CD14-positive monocyte (primary cell): ENCODE data around the gene RELN. TPM values are rescaled to one million over a fixed set of nuclear protein-coding genes. Genes with fewer than 3 reads are reported as not detected.

ENCODE experiments used
- DNase-seq, 3 donors: peaks; one replicate each; pipeline ENCODE4 v3.0.0-alpha.2; 2011 to 2022
- H2AFZ ChIP-seq: 2 replicates; pipeline ENCODE4 v1.6.0; 2012; ENCODE audit warnings: mild to moderate bottlenecking, low read depth, low read length, inconsistent platforms; ENCODE audit not compliant: insufficient read depth, poor library complexity, severe bottlenecking
- H3K27ac ChIP-seq, 2 donors: 1 replicate in 1 of 2; 2 replicates in 1 of 2; pipeline ENCODE4 v1.5.1; 2012 to 2013; ENCODE audit warnings: low read length in 2 of 2, control low read depth in 1 of 2, inconsistent platforms in 1 of 2, low read depth in 1 of 2, mild to moderate bottlenecking in 1 of 2
- H3K27me3 ChIP-seq, 2 donors: one replicate each; pipeline versions ENCODE4 v1.6.0 to v1.6.1; 2011 to 2013; ENCODE audit warnings: low read length in 2 of 2; ENCODE audit not compliant: control insufficient read depth in 2 of 2, insufficient read depth in 2 of 2
- H3K36me3 ChIP-seq, 2 donors: replicated peaks in 1 of 2; 1 replicate in 1 of 2; 2 replicates in 1 of 2; pipeline versions ENCODE4 v1.5.1 to v1.6.1; 2012 to 2013; ENCODE audit warnings: low read length in 2 of 2, control low read depth in 1 of 2, inconsistent platforms in 1 of 2, mild to moderate bottlenecking in 1 of 2; ENCODE audit not compliant: insufficient read depth in 2 of 2, control insufficient read depth in 1 of 2
- H3K4me1 ChIP-seq, 2 donors: 1 replicate in 1 of 2; 2 replicates in 1 of 2; pipeline versions ENCODE4 v1.5.1 to v1.6.1; 2012 to 2013; ENCODE audit warnings: low read length in 2 of 2, control low read depth in 1 of 2, inconsistent platforms in 1 of 2, mild to moderate bottlenecking in 1 of 2, moderate library complexity in 1 of 2; ENCODE audit not compliant: insufficient read depth in 2 of 2, control insufficient read depth in 1 of 2
- H3K4me2 ChIP-seq: replicated peaks from 2 replicates; pipeline ENCODE3; 2012; ENCODE audit warnings: low read length, moderate library complexity, mild to moderate bottlenecking; ENCODE audit not compliant: poor library complexity, severe bottlenecking; ENCODE audit errors: extremely low read depth
- H3K4me3 ChIP-seq, 3 experiments: fragments of 200-600 bp in 1 of 3; sonication (generic) in 1 of 3; replicated peaks in 1 of 3; 1 replicate in 2 of 3; 2 replicates in 1 of 3; pipeline ENCODE4 v1.5.1; 2011 to 2013; ENCODE audit warnings: low read length in 3 of 3, mild to moderate bottlenecking in 3 of 3, control low read depth in 2 of 3, low read depth in 2 of 3, inconsistent platforms in 1 of 3, moderate library complexity in 1 of 3
- H3K79me2 ChIP-seq: 2 replicates; pipeline ENCODE4 v1.6.0; 2012; ENCODE audit warnings: mild to moderate bottlenecking, control low read depth, inconsistent platforms, low read length, moderate library complexity; ENCODE audit not compliant: insufficient read depth
- H3K9ac ChIP-seq: 2 replicates; pipeline ENCODE4 v1.6.0; 2017; ENCODE audit warnings: low read length, mild to moderate bottlenecking; ENCODE audit not compliant: insufficient read depth, poor library complexity, severe bottlenecking
- H3K9me3 ChIP-seq, 2 donors: replicated peaks in 1 of 2; 1 replicate in 1 of 2; 2 replicates in 1 of 2; pipeline versions ENCODE4 v1.5.1 to v1.6.1; 2012 to 2013; ENCODE audit warnings: low read length in 2 of 2, control low read depth in 1 of 2; ENCODE audit not compliant: control insufficient read depth in 1 of 2, insufficient read depth in 1 of 2
- H4K20me1 ChIP-seq: 2 replicates; pipeline ENCODE4 v1.6.0; 2012; ENCODE audit warnings: mild to moderate bottlenecking, low read length, control low read depth, moderate library complexity; ENCODE audit not compliant: insufficient read depth
- H3K27ac Mint-ChIP-seq, 7 donors: one replicate each; pipeline ENCODE4 v1.8.0; 2020; ENCODE audit warnings: mild to moderate bottlenecking in 7 of 7, mixed read lengths in 7 of 7, moderate library complexity in 6 of 7, inconsistent platforms in 2 of 7
- H3K27me3 Mint-ChIP-seq, 3 donors: one replicate each; pipeline ENCODE4 v1.8.0; 2021 to 2022; ENCODE audit warnings: low read depth in 3 of 3, mild to moderate bottlenecking in 3 of 3, mixed read lengths in 3 of 3, moderate library complexity in 3 of 3, inconsistent platforms in 1 of 3
- H3K36me3 Mint-ChIP-seq, 2 donors: one replicate each; pipeline ENCODE4 v1.8.0; 2020; ENCODE audit warnings: mixed read lengths in 2 of 2, inconsistent platforms in 1 of 2, mild to moderate bottlenecking in 1 of 2
- H3K4me1 Mint-ChIP-seq: one replicate; pipeline ENCODE4 v1.8.0; 2020; ENCODE audit warnings: mild to moderate bottlenecking, mixed read lengths
- H3K4me3 Mint-ChIP-seq, 2 donors: one replicate each; pipeline ENCODE4 v1.8.0; 2020; ENCODE audit warnings: mild to moderate bottlenecking in 2 of 2, mixed read lengths in 2 of 2, moderate library complexity in 1 of 2
- H3K9me3 Mint-ChIP-seq, 7 donors: one replicate each; pipeline ENCODE4 v1.8.0; 2020 to 2022; ENCODE audit warnings: mixed read lengths in 7 of 7, mild to moderate bottlenecking in 6 of 7, moderate library complexity in 6 of 7, inconsistent platforms in 2 of 7
- WGBS: methylation state at CpG from one replicate; pipeline ENCODE4 v1.1.5; 2013; ENCODE audit warnings: missing lambda C conversion rate; ENCODE audit not compliant: insufficient coverage; 5-methylcytosine and 5-hydroxymethylcytosine counted together
- intact Hi-C, 2 donors: fragments of 100-400 bp; cut with micrococcal nuclease; formaldehyde crosslinking; loops; one replicate each; pipeline versions ENCODE4 v1.15.0 to v1.15.1; 2023
- polyA plus RNA-seq, 3 donors: library from polyadenylated mRNA; depleted of rRNA in 1 of 3; unstranded in 2 of 3; stranded (reverse) in 1 of 3; fragments of 300-500 nt in 2 of 3; fragments of >200 nt in 1 of 3; fragmentation: Illumina TruSeq in 2 of 3; gene quantifications; 1 replicate in 2 of 3; 2 replicates in 1 of 3; pipeline ENCODE4 v1.2.3, GENCODE V29; 2012 to 2021
- TF ChIP-seq, protein P1 (sequence below): fragments of 200-600 bp; IDR thresholded peaks from one replicate; pipeline ENCODE4 v1.8.0; 2022; ENCODE audit warnings: antibody characterized with exemption, mild to moderate bottlenecking

The RELN gene
- polyA plus RNA-seq, 3 donors, result not detected

DNA sequence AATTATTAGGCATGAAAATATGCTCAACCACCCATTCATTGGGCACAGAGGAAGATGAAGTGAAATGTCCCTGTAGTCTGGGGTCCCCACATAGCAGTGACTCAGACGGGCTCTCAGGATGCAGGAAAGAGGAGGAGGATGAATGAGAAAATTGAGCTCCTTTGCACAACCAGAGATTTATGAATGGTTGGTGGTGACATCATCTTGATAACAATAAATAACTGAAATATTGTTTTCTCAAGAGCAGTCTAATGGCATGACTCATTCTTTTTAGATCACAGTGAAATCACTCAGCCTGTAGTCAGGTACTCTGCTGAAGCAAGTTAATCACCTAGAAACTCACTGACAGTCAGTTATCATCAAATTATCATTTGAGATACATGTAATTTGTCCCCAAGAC lies 254.1 kb downstream of the RELN start:
- Histone ChIP-seq H3K9ac (no peak overlapping the region), H3K36me3 (no peaks in the 10 kb centered on the region), H3K9me3 (peaks cover 0 to 4% of the 10 kb centered on the region in 2 donors), H3K4me3 (no peak overlapping the region), H3K4me2 (no peak overlapping the region), H3K79me2 (no peaks in the 10 kb centered on the region), H3K27ac (no peak overlapping the region), H3K4me1 (no peaks in the 10 kb centered on the region), H3K27me3 (no peaks in the 10 kb centered on the region), H4K20me1 (no peaks in the 10 kb centered on the region), H2AFZ (no peak overlapping the region)
- H3K27ac Mint-ChIP-seq, result no peak overlapping the region
- intact Hi-C loops, result no loop called here
- no peaks in the 10 kb centered on the region for H3K36me3 Mint-ChIP-seq
- TF ChIP-seq, protein P1, sequence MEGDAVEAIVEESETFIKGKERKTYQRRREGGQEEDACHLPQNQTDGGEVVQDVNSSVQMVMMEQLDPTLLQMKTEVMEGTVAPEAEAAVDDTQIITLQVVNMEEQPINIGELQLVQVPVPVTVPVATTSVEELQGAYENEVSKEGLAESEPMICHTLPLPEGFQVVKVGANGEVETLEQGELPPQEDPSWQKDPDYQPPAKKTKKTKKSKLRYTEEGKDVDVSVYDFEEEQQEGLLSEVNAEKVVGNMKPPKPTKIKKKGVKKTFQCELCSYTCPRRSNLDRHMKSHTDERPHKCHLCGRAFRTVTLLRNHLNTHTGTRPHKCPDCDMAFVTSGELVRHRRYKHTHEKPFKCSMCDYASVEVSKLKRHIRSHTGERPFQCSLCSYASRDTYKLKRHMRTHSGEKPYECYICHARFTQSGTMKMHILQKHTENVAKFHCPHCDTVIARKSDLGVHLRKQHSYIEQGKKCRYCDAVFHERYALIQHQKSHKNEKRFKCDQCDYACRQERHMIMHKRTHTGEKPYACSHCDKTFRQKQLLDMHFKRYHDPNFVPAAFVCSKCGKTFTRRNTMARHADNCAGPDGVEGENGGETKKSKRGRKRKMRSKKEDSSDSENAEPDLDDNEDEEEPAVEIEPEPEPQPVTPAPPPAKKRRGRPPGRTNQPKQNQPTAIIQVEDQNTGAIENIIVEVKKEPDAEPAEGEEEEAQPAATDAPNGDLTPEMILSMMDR, result no peak
- no peaks in the 10 kb centered on the region for H3K4me1 Mint-ChIP-seq
- no peak for DNase-seq
- WGBS, result no CpG with 5 or more reads among the region's 1 CpG
- H3K9me3 Mint-ChIP-seq, result peaks cover 0 to 5% (median 0%) of the 10 kb centered on the region in 7 donors
- H3K4me3 Mint-ChIP-seq, result no peak overlapping the region
- peaks cover 0 to 4% (median 0%) of the 10 kb centered on the region in 3 donors for H3K27me3 Mint-ChIP-seq

GRCh38 chr7:103731169-103731568 lies 258.3 kb downstream of the RELN start:
- H3K27ac ChIP-seq, result no peak overlapping the region
- no peaks in the 10 kb centered on the region for H3K4me1 ChIP-seq
- 100% methylated on average over 1 of the region's 2 CpGs for WGBS
- H3K27me3 ChIP-seq, result no peaks in the 10 kb centered on the region
- H4K20me1 ChIP-seq, result no peaks in the 10 kb centered on the region
- Mint-ChIP-seq H3K4me3 (no peak overlapping the region), H3K9me3 (peaks cover 0 to 3% (median 0%) of the 10 kb centered on the region in 7 donors), H3K27me3 (peaks cover 0 to 3% (median 2%) of the 10 kb centered on the region in 3 donors), H3K4me1 (no peaks in the 10 kb centered on the region), H3K27ac (no peak overlapping the region), H3K36me3 (no peaks in the 10 kb centered on the region)
- no peak overlapping the region for H2AFZ ChIP-seq
- TF ChIP-seq, protein P1, result no peak
- H3K79me2 ChIP-seq, result no peaks in the 10 kb centered on the region
- H3K4me2 ChIP-seq, result no peak overlapping the region
- H3K9ac ChIP-seq, result no peak overlapping the region
- intact Hi-C loops, result no loop called here
- no peak for DNase-seq
- no peak overlapping the region for H3K4me3 ChIP-seq
- no peaks in the 10 kb centered on the region for H3K36me3 ChIP-seq
- no peaks in the 10 kb centered on the region for H3K9me3 ChIP-seq
